Nucleus accumbens (tissue), 56 donors: ENCODE data around the gene CDH11.

Experiments
- DNase-seq, 56 donors: peaks; one replicate each; lab custom pipeline; 2025; lab: John Stamatoyannopoulos, UW

Gene CDH11

GRCh38 chr16:64991001-64991400 lies 130.9 kb downstream of the CDH11 start:
- no peak for DNase-seq

DNA sequence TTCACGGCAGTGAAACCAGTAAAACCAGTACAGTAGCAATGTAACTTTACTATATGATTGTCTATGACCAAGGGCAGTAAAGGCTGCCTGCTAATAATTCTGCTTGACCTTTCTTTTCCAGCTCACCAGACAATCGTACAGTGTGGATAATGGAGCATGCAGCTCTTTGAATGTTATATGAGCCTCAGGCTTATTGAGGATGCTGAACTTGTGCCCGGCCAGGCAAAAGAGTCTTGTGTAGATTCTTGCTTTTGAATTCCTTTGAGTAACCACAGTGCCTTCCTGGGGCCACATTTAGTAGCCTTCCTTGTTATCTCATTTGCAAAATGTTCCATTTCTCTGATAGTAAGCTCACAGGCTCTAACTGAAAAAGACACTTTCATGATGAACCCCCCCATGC lies 131.8 kb downstream of the CDH11 start:
- no peak for DNase-seq

GRCh38 chr16:64989050-64989449 lies 132.8 kb downstream of the CDH11 start:
- no peak for DNase-seq

GRCh38 chr16:64983963-64984362 lies 137.9 kb downstream of the CDH11 start:
- DNase-seq, result peak in 46 of 56 donors; percentile 4 to 71 (median 31)

DNA sequence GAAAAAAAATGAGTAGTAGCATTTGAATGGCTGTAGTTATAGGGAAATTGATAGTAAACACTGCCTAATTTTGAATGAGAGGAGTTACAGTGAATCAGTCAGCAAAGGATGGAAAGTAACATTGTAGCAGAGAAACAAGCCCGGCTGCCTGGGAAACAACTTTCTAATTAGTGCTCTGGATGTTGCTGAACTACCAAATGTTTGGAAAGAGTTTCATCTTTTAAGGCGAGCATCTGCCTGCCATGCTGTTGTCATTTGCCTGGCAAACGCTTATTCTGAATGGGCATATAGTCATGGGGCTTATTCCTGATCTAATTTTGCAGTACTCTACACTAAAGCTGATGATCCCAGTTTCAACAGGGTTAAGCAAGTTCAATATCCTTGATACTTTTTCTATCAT lies 138.6 kb downstream of the CDH11 start:
- DNase-seq, result no peak

DNA sequence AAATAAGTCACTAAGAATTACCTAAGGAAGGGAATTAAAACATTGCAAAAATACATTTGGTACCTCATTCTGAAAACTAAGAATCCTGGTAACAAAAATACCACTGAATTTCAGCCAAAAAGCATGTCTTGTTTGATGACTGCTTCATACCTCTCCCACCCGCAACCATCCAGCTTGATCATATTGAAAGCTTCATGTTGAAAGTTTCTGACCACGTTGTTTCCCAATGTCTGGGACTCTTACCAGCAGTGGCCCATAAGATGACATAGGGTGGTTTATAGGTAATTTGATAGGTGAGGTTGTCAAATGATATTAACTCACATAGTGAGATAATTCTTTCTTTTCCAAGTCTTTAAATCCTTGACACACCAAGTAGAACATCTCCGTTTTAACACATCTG lies 139.3 kb downstream of the CDH11 start:
- no peak for DNase-seq

GRCh38 chr16:64981568-64982281 lies 140.1 kb downstream of the CDH11 start:
- no peak for DNase-seq

DNA sequence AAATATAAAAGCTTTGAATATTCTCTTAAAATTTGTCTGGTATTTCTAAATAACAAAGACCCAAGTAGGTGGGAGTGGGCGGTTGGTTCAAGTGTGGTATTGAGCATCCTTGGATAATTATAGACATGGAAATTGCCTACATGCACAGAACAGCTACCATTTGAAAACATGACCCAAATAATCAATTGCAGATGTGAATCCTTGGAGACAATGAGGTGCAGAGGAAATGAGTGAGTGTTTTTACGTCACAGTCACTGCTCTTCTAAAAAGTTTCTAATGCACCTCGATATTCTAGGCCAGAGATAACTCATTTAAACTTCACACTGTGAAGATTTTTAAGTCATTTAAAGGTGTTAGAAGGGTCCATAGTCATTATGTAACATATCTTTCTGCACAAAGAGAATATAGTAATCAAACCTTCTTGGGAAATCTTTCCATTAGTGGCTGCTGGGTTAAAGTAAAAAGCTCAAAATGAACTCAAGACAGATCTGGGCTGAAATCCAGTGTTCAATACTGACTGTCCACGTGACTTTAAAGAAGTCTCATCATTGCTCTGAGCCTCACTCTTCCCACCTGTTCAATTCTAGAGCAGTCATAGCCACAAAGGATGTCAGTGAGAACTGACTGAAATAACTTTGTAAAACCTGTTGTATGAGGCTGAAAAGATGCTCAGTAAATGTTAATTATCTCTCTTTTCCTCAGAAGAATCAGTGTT lies 144.5 kb downstream of the CDH11 start:
- no peak for DNase-seq

DNA sequence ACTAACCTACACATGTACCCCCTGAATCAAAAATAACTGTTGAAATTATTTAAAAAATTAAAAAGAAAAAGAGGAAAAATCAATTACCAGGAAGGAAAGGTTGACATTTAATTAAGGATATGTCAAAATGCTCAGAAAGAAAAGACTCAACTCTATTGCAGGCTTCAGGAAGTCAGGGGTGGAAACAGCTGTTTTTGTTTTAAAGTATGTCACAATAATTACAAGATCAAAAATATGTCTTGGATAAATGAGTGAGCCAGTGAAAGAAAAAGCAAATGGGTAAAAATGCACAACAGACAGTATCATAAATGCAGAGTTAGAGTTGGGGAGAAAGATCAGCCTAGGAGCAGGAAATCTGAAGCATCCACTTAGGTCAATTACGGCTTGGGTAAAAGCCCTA lies 146.0 kb downstream of the CDH11 start:
- no peak for DNase-seq

GRCh38 chr16:64974381-64974780 lies 147.5 kb downstream of the CDH11 start:
- DNase-seq, result no peak

- DNase-seq, result no peak
Measured at GRCh38 chr16:64973171-64973570, 148.7 kb downstream of the CDH11 start.

GRCh38 chr16:64971171-64971570 lies 150.7 kb downstream of the CDH11 start:
- no peak for DNase-seq

DNA sequence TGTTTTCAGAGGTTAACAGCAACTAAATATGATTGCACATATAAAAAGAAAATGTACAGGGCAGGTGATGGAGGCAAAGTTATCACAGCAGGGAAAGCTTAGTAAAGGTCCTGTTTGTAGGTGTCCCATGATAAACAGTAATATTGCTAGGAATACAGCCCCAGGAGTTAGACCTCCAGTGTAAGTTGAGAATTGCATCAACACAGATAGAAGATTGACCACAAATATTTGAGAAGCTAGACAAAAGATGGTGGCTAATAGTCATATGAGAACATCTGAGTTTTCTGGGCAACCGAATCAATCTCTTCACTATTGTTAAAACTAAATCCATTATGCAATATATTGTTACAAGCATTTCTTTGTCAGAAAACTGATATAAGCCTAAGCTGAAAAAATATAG lies 152.6 kb downstream of the CDH11 start:
- no peak for DNase-seq

- DNase-seq, result no peak
Measured at GRCh38 chr16:64968539-64968938, 153.3 kb downstream of the CDH11 start.

DNA sequence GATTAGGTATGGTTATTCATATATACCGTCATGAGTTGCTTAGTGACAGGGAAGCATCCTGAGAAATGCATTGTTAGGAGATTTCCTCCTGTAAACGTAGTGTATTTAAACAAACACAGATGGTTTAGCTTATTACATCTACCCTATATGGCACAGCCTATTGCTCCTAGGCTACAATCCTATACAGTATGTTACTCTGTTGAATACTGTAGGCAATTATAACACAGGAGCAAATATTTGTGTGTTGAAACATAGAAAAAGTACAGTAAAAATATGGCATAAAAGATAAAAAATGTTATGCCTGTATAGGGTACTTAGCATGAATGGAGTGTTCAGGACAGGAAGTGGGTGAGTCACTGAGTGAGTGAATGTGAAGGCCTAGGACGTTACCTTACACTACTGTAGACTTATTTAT lies 157.7 kb downstream of the CDH11 start:
- DNase-seq, result no peak

- no peak for DNase-seq
Measured at GRCh38 chr16:64962786-64963185, 159.1 kb downstream of the CDH11 start.

DNA sequence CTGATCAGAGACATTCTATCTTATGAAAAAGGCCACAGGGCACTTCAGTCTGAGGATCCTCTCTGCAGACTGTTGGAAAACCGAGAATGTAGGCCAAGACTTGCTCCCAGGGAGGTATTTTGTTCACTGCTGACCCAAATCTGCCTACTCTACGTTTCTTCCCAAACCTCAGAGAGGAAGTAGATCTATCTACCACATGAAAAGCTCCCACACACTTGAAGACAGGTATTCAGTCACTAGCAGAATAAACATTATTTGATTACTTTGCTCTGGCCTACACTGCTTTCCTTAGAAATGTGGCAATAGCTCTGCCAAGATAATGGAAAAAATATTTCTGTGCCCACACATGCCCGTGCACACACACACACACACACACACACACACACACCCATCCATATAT lies 164.6 kb downstream of the CDH11 start:
- no peak for DNase-seq

DNA sequence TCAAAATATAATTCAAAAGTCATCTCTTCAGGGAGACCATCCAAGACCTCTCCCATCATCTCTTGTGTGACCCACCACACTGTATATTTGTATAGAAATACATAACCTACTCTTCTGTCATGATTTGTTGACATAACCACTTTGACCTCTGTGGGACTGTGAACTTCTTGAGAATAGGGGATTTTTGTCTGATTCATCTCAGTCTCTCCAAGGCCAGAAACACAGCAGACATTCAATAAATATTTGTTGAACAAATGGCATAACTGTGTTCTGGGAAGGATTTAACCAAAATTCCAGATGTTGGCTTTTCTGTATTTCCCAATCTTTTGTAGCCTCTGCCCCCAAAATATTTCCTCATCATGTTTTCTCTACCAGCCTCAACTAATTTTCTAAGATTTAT lies 169.7 kb downstream of the CDH11 start:
- no peak for DNase-seq

GRCh38 chr16:64951193-64951592 lies 170.7 kb downstream of the CDH11 start:
- DNase-seq, result no peak

DNA sequence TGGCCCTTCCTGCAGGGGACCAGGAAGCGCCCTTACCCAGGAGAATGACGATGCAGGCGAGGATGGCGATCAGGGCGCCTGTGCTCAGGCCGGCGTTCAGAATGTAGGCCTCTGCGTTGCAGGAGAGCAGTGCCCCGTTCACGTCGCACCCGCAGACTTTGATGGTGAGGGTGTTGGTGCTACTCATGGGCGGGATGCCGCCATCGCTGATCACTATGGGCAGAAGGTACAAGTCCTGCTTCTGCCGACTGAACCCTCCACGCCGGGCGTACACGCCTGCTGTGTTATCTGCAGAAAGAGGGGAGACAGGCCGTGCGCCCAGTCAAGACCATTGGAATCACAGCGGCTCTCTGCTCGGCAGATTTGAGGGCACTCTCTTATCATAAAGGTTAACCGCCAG lies 171.1 kb downstream of the CDH11 start:
- no peak for DNase-seq

DNA sequence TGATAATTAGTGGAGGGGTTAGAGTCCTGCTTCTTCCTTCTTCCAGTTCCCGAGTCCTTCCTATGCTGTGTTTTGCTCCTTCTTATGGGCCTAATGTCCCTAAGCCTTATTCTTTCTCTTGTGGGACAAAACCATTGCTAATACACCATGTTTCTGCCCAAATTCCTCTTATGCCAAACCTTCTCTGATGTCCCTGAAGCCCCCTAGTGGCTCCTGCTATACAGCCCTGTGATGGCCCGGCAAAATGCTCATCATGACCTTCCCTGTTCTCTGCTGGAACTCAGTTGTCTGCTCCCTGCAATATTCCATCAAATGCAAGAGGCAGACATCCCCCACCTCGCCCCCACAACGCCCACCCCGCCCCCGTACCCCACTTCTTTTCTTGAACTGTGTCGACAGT lies 171.6 kb downstream of the CDH11 start:
- no peak for DNase-seq

GRCh38 chr16:64948056-64948455 lies 173.8 kb downstream of the CDH11 start:
- no peak for DNase-seq
